Measurements from ENCODE around the gene RUNX1. TPM values are rescaled to one million over a fixed set of nuclear protein-coding genes. Genes with fewer than 3 reads are reported as not detected.

RUNX1 gene
- total RNA-seq, 1 experiment from 2014 or later = 0.52 TPM

DNA sequence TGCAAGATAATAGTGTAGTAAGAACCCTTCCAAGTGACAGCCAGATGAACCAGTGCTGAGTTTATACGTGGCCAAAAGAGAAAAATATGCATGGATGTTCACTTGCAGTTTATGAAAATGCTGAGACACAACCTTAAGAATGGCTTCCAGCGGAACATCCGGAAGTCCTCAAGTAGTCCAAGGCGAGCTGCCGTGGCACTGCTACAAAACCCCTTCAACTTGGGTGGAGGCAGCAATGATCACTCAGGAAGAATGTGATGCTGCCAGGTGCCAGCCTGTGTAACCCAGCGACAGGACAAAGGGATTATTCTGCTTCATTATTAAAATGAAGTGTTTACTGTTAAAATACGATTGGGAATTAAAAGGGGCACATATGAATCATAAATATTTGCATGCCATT, 179.6 kb downstream of the RUNX1 start:
- no peaks in the 10 kb centered on the region for H3K27me3 ChIP-seq (replicated peaks; ENCODE audit: insufficient read depth, low read depth, low read length, poor library complexity)
- ChIA-PET CTCF (no interaction called here), POLR2A (ENCODE audit: low non-redundant PET) (no interaction called here)
- TF ChIP-seq EZH2 (IDR thresholded peaks at IDR 0.05; ENCODE audit: borderline replicate concordance, low read depth, low read length, poor library complexity, severe bottlenecking) = no peak
- TF ChIP-seq, protein P1, sequence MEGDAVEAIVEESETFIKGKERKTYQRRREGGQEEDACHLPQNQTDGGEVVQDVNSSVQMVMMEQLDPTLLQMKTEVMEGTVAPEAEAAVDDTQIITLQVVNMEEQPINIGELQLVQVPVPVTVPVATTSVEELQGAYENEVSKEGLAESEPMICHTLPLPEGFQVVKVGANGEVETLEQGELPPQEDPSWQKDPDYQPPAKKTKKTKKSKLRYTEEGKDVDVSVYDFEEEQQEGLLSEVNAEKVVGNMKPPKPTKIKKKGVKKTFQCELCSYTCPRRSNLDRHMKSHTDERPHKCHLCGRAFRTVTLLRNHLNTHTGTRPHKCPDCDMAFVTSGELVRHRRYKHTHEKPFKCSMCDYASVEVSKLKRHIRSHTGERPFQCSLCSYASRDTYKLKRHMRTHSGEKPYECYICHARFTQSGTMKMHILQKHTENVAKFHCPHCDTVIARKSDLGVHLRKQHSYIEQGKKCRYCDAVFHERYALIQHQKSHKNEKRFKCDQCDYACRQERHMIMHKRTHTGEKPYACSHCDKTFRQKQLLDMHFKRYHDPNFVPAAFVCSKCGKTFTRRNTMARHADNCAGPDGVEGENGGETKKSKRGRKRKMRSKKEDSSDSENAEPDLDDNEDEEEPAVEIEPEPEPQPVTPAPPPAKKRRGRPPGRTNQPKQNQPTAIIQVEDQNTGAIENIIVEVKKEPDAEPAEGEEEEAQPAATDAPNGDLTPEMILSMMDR (conservative IDR thresholded peaks at IDR 0.05; ENCODE audit: low read depth, low read length) = no peak
- no peak overlapping the region for H3K27ac ChIP-seq (ENCODE audit: low read depth, low read length, poor library complexity, severe bottlenecking)
- no TSS peak for BruUV-seq (replicated peaks)
- no peaks in the 10 kb centered on the region for H3K36me3 ChIP-seq (ENCODE audit: insufficient read depth, low read length, poor library complexity, severe bottlenecking)
- H3K4me3 ChIP-seq (ENCODE audit: low read depth, low read length, poor library complexity, severe bottlenecking) = no peak overlapping the region
- intact Hi-C loops (cut with micrococcal nuclease; ENCODE audit: unreplicated experiment) = no loop called here
- no peaks in the 10 kb centered on the region for H3K9me3 ChIP-seq (ENCODE audit: low read depth, low read length, poor library complexity, severe bottlenecking)
- no peak for DNase-seq (ENCODE audit: low spot score)
- H3K4me1 ChIP-seq (ENCODE audit: insufficient read depth, low read length, poor library complexity, severe bottlenecking) = no peaks in the 10 kb centered on the region

DNA sequence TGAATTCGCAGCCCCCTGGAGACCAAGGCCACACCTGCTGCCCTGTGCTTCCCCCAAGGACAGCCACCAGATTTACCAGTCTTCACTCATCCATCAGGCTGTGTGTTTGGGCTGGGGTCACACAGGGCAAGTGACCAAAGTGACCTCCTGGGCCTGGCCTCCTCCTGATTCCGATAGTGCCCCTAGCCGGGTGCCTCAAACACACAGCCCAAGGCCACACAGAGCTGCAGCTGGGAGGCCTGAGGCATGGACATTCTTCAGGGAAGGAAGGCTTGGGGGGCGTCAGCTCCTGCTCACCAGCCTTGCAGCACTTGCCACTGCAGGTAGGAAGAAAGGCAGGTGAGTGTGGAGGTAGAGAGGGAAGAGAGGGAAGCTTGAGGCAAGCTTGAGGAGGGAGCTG, 181.3 kb downstream of the RUNX1 start:
- DNase-seq (ENCODE audit: low spot score) = no peak
- ChIA-PET CTCF (no interaction called here), POLR2A (ENCODE audit: low non-redundant PET) (no interaction called here)
- no peak for TF ChIP-seq EZH2 (IDR thresholded peaks at IDR 0.05; ENCODE audit: borderline replicate concordance, low read depth, low read length, poor library complexity, severe bottlenecking)
- TF ChIP-seq, protein P1 (conservative IDR thresholded peaks at IDR 0.05; ENCODE audit: low read depth, low read length) = no peak
- BruUV-seq (replicated peaks) = no TSS peak
- Histone ChIP-seq H3K27ac (ENCODE audit: low read depth, low read length, poor library complexity, severe bottlenecking) (no peak overlapping the region), H3K4me3 (ENCODE audit: low read depth, low read length, poor library complexity, severe bottlenecking) (no peak overlapping the region), H3K9me3 (ENCODE audit: low read depth, low read length, poor library complexity, severe bottlenecking) (no peaks in the 10 kb centered on the region), H3K27me3 (replicated peaks; ENCODE audit: insufficient read depth, low read depth, low read length, poor library complexity) (no peaks in the 10 kb centered on the region), H3K36me3 (ENCODE audit: insufficient read depth, low read length, poor library complexity, severe bottlenecking) (no peaks in the 10 kb centered on the region), H3K4me1 (ENCODE audit: insufficient read depth, low read length, poor library complexity, severe bottlenecking) (no peaks in the 10 kb centered on the region)
- intact Hi-C loops (cut with micrococcal nuclease; ENCODE audit: unreplicated experiment) = no loop called here

DNA sequence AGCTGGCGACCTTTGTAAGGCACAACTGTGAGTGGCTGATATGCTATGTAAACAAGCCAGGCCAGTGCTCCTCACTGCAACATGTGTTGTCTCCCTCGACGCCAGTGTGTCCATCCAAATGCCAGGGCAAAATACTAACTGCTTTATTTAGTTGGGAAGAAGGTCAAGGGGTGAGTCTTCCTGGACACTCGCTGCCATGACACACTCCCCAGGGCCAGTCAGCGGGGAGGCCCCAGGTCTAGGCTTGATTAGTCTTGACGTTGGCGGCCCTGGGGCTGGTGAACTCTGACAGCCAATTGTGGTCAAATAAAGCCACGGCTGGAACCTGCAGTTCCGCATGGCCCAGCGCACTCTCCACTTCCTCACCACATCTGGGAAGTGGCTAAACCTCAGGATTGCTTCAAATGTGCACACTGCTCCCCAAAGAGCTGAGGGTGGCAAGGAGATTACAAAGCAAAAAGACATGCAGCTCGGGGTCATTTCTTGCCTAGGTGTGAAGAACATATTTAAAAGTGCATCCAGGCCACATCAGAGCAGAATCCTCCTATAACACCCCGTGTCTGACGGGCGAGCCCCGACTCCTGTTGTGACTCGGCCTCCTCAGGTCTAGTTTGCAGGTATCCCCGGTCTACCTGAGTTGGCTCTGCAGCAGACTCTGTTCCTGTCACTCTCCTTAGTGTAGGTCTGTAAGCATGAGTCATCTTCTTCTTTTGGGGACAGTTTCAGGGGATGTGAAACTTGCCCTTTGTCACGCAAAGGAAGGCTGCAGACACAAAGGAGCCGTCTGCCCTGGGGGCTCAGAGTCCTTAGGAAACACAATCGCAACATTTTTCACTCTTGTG, 183.5 kb downstream of the RUNX1 start:
- CTCF ChIA-PET = no interaction called here

More for the DNA sequence above, 183.5 kb downstream of the RUNX1 start:
- no peaks in the 10 kb centered on the region for H3K27me3 ChIP-seq (replicated peaks; ENCODE audit: insufficient read depth, low read depth, low read length, poor library complexity)
- H3K36me3 ChIP-seq (ENCODE audit: insufficient read depth, low read length, poor library complexity, severe bottlenecking) = no peaks in the 10 kb centered on the region
- TF ChIP-seq, protein P1 (conservative IDR thresholded peaks at IDR 0.05; ENCODE audit: low read depth, low read length) = no peak
- TF ChIP-seq EZH2 (IDR thresholded peaks at IDR 0.05; ENCODE audit: borderline replicate concordance, low read depth, low read length, poor library complexity, severe bottlenecking) = no peak
- intact Hi-C loops (cut with micrococcal nuclease; ENCODE audit: unreplicated experiment) = no loop called here
- no TSS peak for BruUV-seq (replicated peaks)
- POLR2A ChIA-PET (ENCODE audit: low non-redundant PET) = no interaction called here
- H3K4me3 ChIP-seq (ENCODE audit: low read depth, low read length, poor library complexity, severe bottlenecking) = no peak overlapping the region
- H3K27ac ChIP-seq (ENCODE audit: low read depth, low read length, poor library complexity, severe bottlenecking) = no peak overlapping the region
- DNase-seq (ENCODE audit: low spot score) = no peak
- H3K4me1 ChIP-seq (ENCODE audit: insufficient read depth, low read length, poor library complexity, severe bottlenecking) = no peaks in the 10 kb centered on the region
- H3K9me3 ChIP-seq (ENCODE audit: low read depth, low read length, poor library complexity, severe bottlenecking) = no peaks in the 10 kb centered on the region

Data from A673 (cell line).